A549 (cell line): ENCODE results near the gene ZSCAN9.

ENCODE experiments used
- CEBPB ChIP-seq, 2 experiments: fragments of >200 bp in 1 of 2; sonication (Bioruptor Twin) in 1 of 2; formaldehyde crosslinking in 1 of 2; IDR thresholded peaks; 2 replicates each; pipeline ENCODE4 v1.6.1; 2012 to 2016
- CTCF ChIP-seq: fragments of >200 bp; sonication (Bioruptor Twin); formaldehyde crosslinking; IDR thresholded peaks from 3 replicates; pipeline ENCODE4 v1.5.1; 2016
- E2F6 ChIP-seq: IDR thresholded peaks from 2 replicates; pipeline ENCODE4 v1.6.1; 2012; ENCODE audit warnings: low read depth, borderline replicate concordance
- ELK1 ChIP-seq: fragments of 150-350 bp; IDR thresholded peaks from 2 replicates; pipeline ENCODE4 v1.6.1; 2014; ENCODE audit warnings: low read depth, mild to moderate bottlenecking, low read length
- ESRRA ChIP-seq: fragments of 150-350 bp; IDR thresholded peaks from 2 replicates; pipeline ENCODE4 v1.6.1; 2014; ENCODE audit warnings: mild to moderate bottlenecking, low read length, borderline replicate concordance
- FOSL2 ChIP-seq, 2 experiments: fragments of 450-650 bp in 1 of 2; fragments of >200 bp in 1 of 2; sonication (Bioruptor Twin) in 1 of 2; formaldehyde crosslinking; IDR thresholded peaks; 2 replicates each; pipeline versions ENCODE4 v1.5.0 to v1.6.1; 2016 to 2020; ENCODE audit warnings: mild to moderate bottlenecking in 1 of 2, moderate library complexity in 1 of 2
- MAFK ChIP-seq: fragments of 450-650 bp; IDR thresholded peaks from 2 replicates; pipeline ENCODE4 v1.6.1; 2014; ENCODE audit not compliant: partially characterized antibody
- MAZ ChIP-seq: fragments of 150-350 bp; IDR thresholded peaks from 2 replicates; pipeline ENCODE4 v1.6.1; 2014; ENCODE audit warnings: antibody characterized with exemption, low read depth, low read length, borderline replicate concordance
- POLR2A ChIP-seq: IDR thresholded peaks from 2 replicates; pipeline ENCODE4 v1.6.1; 2012; ENCODE audit warnings: mild to moderate bottlenecking, low read length
- SMC3 ChIP-seq: fragments of >200 bp; sonication (Bioruptor Twin); formaldehyde crosslinking; IDR thresholded peaks from 3 replicates; pipeline ENCODE4 v1.6.1; 2018; ENCODE audit warnings: inconsistent platforms
- TF ChIP-seq, protein P1 (sequence below): IDR thresholded peaks from 2 replicates; pipeline ENCODE4 v1.6.1; 2012

GRCh38 chr6:28205879-28206278, 19.2 kb upstream of the ZSCAN9 start:
- TF ChIP-seq CTCF (no peak), MAFK (no peak), MAZ (no peak), SMC3 (no peak), CEBPB (IDR thresholded peaks at IDR 0.05) (no peak), FOSL2 (IDR thresholded peaks at IDR 0.05) (no peak), FOSL2 (CRISPR knock-in tag; IDR thresholded peaks at IDR 0.05) (no peak), ESRRA (no peak), POLR2A (no peak), E2F6 (no peak), ELK1 (no peak)
- TF ChIP-seq, protein P1, sequence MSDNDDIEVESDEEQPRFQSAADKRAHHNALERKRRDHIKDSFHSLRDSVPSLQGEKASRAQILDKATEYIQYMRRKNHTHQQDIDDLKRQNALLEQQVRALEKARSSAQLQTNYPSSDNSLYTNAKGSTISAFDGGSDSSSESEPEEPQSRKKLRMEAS, result no peak
